H1 (cell line): ENCODE measurements around the gene TRIM45.

Experiments
- POLR2A ChIP-seq, 2 experiments: IDR thresholded peaks; 1 replicate in 1 of 2; 2 replicates in 1 of 2; pipeline ENCODE4 v1.6.1; 2011; ENCODE audit warnings: low read depth in 2 of 2, low read length in 2 of 2, mild to moderate bottlenecking in 2 of 2; ENCODE audit errors: control extremely low read depth in 1 of 2
- TEAD4 ChIP-seq: IDR thresholded peaks from 2 replicates; pipeline ENCODE4 v1.6.1; 2012; ENCODE audit warnings: low read depth, low read length, inconsistent platforms, mixed read lengths

- no peak for TF ChIP-seq TEAD4
- no peak for TF ChIP-seq POLR2A (IDR thresholded peaks at IDR 0.05; ENCODE audit: control extremely low read depth in 1 of 2, low read depth in 2 of 2, low read length in 2 of 2)
Measured at GRCh38 chr1:117092594-117092993, 29.0 kb downstream of the TRIM45 start.
